Dendritic cell treated with granulocyte-macrophage colony-stimulating factor and Interleukin-4, amounts not matched to agents 40 ng/mL and 50 ng/mL, for 4 days (primary cell): ENCODE measurements around the gene CCSER1.

ENCODE experiments used
- H3K27ac Mint-ChIP-seq: one replicate; pipeline ENCODE4 v1.8.0; 2022; ENCODE audit warnings: mild to moderate bottlenecking, mixed read lengths
- H3K27me3 Mint-ChIP-seq: one replicate; pipeline ENCODE4 v1.8.0; 2022; ENCODE audit warnings: mild to moderate bottlenecking, mixed read lengths
- H3K36me3 Mint-ChIP-seq: one replicate; pipeline ENCODE4 v1.8.0; 2022; ENCODE audit warnings: low read depth, mixed read lengths
- H3K4me1 Mint-ChIP-seq: one replicate; pipeline ENCODE4 v1.8.0; 2022; ENCODE audit warnings: low read depth, mixed read lengths
- H3K4me3 Mint-ChIP-seq: one replicate; pipeline ENCODE4 v1.8.0; 2022; ENCODE audit warnings: mild to moderate bottlenecking, moderate library complexity, mixed read lengths
- H3K9me3 Mint-ChIP-seq: one replicate; pipeline ENCODE4 v1.8.0; 2022; ENCODE audit warnings: mixed read lengths
- intact Hi-C: fragments of 100-400 bp; cut with micrococcal nuclease; formaldehyde crosslinking; loops from one replicate; pipeline ENCODE4 v1.15.0; 2022

The CCSER1 gene

DNA sequence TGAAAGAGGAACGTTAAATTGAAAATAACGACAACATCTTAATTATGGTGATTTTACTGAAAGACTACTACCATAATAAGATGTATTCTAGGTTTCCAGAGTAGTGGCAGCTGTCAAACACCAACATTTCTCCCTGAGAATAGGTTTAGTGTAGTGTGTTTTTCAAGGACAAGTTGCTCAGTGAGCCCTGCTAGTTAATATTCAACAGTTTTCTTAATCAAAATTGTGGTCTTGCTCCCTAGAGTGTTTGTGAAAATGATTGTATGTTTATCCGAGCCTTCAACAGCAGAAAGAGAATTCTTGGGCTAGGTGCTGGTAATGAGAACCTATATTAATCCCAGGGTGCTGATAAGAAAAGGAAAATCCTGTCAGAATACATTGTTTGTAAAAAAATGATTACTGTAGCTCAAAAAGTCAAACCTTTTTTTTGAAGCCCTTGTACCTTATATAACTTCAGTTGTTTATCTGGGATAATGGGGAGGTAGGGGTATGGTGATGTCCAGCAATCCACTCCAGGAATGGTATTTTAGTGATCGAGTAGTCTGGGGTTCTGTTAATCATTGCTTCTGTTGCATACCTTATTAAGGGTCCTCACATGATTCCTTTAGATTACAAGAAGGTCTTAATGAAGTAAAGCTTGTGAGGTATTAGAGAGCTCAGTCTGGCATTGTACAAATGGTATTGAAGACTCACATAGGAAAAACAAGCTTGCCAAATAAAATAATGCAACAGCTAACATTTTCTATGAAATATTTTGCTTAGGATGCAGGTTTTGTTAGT is 110.7 kb downstream of the CCSER1 start:
- Mint-ChIP-seq H3K4me1 (no peaks in the 10 kb centered on the region), H3K27me3 (no peaks in the 10 kb centered on the region), H3K27ac (no peak overlapping the region), H3K4me3 (no peak overlapping the region), H3K9me3 (no peaks in the 10 kb centered on the region), H3K36me3 (no peaks in the 10 kb centered on the region)
- intact Hi-C loops = no loop called here

DNA sequence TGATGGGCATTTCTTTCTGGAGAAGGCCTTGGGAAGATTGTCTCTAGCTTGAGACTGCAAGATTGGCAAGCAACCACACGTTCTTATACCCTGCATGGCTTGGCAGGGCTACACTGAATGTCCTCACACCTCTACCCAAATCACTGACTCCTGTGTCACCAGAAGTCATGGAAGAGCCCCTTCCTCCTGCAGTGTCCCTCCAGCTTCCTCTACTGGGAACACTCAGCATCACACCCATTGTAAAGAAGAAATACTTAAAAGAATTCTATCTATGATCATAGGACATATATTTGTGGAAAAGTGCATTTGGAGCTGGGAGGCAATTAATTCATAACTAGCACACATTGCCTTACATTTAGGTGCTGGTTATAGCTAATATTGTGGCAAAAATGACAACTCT is 113.1 kb downstream of the CCSER1 start:
- Mint-ChIP-seq H3K9me3 (no peaks in the 10 kb centered on the region), H3K36me3 (no peaks in the 10 kb centered on the region), H3K27me3 (no peaks in the 10 kb centered on the region), H3K4me1 (no peaks in the 10 kb centered on the region), H3K4me3 (no peak overlapping the region), H3K27ac (no peak overlapping the region)
- intact Hi-C loops = no loop called here

DNA sequence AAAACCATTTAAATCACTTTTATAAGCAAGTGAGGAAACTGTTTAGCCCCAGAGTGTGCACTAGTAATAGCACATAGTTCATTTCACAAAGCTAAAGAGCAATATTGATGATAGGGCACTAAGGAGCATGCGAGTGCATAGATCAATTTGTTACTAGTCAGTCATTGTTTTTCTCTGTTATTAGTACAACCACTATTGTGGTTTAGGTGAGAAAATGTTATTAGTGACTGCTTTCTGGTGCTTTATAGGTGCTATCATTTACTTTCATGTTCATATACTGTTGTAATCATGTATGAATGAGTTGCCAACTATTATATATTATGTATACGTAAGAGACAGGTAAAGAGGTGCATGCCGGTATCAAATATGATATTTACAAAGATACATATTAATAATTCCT is 113.8 kb downstream of the CCSER1 start:
- Mint-ChIP-seq H3K36me3 (no peaks in the 10 kb centered on the region), H3K9me3 (no peaks in the 10 kb centered on the region), H3K4me3 (no peak overlapping the region), H3K27ac (no peak overlapping the region), H3K27me3 (no peaks in the 10 kb centered on the region), H3K4me1 (no peaks in the 10 kb centered on the region)
- intact Hi-C loops = no loop called here

DNA sequence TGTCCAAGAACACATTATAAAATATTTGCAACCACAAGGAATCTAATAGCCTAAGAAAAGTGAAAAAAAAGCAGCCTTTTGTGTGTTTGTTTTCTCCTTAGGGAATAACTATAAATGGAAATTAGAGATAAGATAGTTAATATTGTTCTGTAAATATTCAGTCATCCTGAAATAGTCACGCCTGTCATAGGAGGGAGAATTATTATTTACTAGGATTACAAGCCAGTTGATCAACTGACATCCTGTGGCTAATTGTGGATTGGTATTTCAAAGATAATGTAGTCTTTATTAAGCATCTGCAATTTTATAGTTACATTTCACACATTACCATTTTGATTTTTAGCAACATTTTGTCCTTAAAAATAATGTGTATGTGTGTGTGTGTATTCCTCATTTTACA is 118.6 kb downstream of the CCSER1 start:
- Mint-ChIP-seq H3K27me3 (no peaks in the 10 kb centered on the region), H3K27ac (no peak overlapping the region), H3K9me3 (no peaks in the 10 kb centered on the region), H3K4me3 (no peak overlapping the region), H3K36me3 (no peaks in the 10 kb centered on the region), H3K4me1 (no peaks in the 10 kb centered on the region)
- intact Hi-C loops = no loop called here

DNA sequence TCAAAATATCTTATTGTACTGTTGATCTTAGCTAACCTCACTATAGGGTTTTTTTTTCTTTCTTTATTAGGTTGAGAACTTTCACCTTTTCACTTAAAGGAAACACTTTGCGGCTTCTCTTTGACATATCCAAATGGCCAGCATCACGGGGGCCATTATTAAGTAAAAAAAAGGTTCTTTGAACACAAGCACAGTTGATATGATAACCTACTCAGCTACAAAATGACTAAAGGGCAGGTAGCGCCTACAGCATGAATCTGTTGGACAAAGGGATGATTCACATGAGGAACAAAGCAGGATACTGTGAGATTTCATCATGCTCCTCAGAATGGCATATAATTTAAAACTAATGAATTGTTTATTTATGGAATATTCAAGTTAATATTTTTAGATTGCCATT is 119.6 kb downstream of the CCSER1 start:
- no peaks in the 10 kb centered on the region for H3K4me1 Mint-ChIP-seq
- H3K9me3 Mint-ChIP-seq = no peaks in the 10 kb centered on the region
- H3K27ac Mint-ChIP-seq = no peak overlapping the region
- intact Hi-C loops = no loop called here
- no peaks in the 10 kb centered on the region for H3K27me3 Mint-ChIP-seq
- no peaks in the 10 kb centered on the region for H3K36me3 Mint-ChIP-seq
- no peak overlapping the region for H3K4me3 Mint-ChIP-seq

DNA sequence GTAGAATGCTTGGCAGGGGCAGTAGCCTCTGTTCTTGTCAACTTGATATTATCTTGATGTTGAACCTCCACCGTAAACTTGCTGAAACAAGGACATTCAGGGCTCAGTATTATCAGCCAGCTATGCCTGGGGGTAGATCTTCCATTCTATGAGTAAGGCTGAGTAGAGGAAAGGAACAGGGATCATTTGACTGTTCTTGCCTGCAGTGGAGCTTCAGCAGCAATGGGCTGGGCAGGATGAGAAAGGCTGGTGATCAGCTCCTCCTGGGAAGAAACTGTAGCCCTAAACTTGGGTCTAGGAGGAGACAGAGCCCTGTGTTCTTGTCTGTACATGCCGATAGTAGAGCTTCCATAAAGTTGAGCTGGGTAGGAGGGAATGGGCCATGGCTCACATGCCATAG is 127.2 kb downstream of the CCSER1 start:
- Mint-ChIP-seq H3K4me3 (no peak overlapping the region), H3K4me1 (no peaks in the 10 kb centered on the region), H3K9me3 (no peaks in the 10 kb centered on the region), H3K27ac (no peak overlapping the region), H3K27me3 (no peaks in the 10 kb centered on the region), H3K36me3 (no peaks in the 10 kb centered on the region)
- intact Hi-C loops = no loop called here

DNA sequence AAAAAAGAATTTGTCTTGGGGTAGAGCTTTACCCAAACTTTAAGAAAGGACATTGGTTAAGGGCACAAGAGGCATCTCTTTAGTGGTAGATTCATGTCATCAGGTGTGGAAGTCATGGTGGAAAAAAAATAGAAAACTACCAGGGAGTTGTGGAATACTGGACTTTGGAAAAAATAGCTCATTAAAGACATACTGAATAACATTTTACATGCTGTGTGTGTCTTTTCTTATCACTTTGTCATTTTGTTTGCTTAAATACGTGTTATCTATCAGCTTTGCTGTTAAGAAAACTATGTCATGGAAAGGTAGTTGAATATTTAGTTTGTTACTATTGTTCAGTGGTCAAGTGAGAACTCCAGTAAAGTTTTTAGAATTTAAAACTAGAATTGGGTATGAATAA is 147.0 kb downstream of the CCSER1 start:
- Mint-ChIP-seq H3K27me3 (no peaks in the 10 kb centered on the region), H3K36me3 (no peaks in the 10 kb centered on the region), H3K4me3 (no peak overlapping the region), H3K27ac (no peak overlapping the region), H3K9me3 (peaks cover 18% of the 10 kb centered on the region), H3K4me1 (no peaks in the 10 kb centered on the region)
- intact Hi-C loops = no loop called here

DNA sequence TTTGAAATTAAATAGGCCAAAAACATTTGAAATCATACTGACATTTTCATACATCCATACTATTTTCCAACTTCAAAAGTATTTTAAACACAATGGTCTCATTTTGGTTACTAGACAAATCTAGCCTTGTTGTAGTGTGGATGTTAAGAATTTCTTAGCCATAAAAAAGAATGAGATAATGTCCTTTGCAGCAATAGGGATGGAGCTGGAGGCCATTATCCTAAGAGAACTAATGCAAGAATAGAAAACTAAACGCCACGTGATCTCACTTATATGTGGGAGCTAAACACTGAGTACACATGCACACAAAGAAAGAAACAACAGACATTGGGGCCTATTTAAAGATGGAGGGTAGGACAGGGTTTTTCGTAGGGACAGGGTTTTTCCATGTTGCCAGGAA is 153.8 kb downstream of the CCSER1 start:
- Mint-ChIP-seq H3K4me3 (no peak overlapping the region), H3K27me3 (no peaks in the 10 kb centered on the region), H3K36me3 (no peaks in the 10 kb centered on the region), H3K4me1 (no peaks in the 10 kb centered on the region), H3K27ac (no peak overlapping the region), H3K9me3 (no peaks in the 10 kb centered on the region)
- intact Hi-C loops = no loop called here

DNA sequence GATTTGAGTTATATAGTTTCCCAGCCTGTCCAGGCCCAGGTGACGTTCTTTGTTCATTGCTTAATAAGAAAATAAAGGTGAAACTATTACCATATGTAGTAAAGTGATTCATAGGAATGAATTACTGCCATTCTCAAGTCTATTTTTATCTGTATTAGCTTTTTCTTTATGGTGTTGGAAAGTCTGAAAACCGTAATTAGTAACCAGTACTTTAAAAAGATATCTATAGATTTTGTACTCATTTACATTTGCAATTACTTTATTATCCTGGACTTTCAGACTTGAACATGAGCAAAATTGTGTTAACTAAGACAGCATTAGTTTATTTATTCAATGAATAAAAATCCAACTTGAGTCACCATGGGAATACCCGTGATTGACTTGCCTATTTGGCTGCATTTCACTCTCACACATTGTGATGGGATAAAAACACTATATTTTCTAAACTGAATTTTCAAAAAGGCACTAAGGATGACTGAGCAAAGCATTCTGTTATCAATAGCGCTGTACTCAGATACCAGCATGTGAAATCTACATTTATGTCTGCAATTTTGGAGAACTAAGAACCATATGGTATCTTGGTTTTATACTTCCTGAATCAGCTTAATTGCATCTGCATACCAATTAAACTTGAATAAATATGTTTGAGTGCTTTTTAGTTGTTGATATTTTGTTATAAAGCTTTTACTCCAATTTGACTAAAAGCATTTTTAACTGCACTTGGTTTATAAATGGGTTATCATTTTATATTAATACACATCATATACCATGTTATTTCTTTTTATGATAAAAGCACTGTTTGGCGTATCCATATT is 154.6 kb downstream of the CCSER1 start:
- intact Hi-C loops = no loop called here

DNA sequence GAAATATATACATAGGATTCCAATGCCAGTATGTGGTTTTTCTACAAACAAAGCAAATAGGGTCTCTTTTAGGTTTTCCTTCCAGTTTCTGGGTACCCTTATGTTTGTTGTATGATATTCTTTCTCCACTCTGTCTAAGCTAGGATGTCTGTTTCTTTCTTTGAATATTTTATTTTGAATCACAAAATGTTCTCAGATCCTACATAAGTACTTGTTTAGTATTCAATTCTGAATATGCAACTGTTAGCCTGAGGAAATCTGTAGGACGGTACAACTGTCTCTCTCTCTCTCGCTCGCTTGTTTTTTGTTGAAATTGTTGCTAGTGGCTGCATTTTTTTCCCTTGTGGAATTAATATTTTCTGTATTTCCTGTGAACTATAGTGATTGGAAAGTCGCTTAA is 163.2 kb downstream of the CCSER1 start:
- H3K27ac Mint-ChIP-seq = no peak overlapping the region
- intact Hi-C loops = loop anchor here (10.0 kb wide), 1 partner anchor 166 kb away; the partner anchor contains the start of gene CCSER1
- no peak overlapping the region for H3K4me3 Mint-ChIP-seq
- no peaks in the 10 kb centered on the region for H3K36me3 Mint-ChIP-seq
- H3K4me1 Mint-ChIP-seq = no peaks in the 10 kb centered on the region
- no peaks in the 10 kb centered on the region for H3K9me3 Mint-ChIP-seq
- H3K27me3 Mint-ChIP-seq = no peaks in the 10 kb centered on the region

More for the DNA sequence above, 154.6 kb downstream of the CCSER1 start:
- H3K27ac Mint-ChIP-seq = no peak overlapping the region
- H3K36me3 Mint-ChIP-seq = no peaks in the 10 kb centered on the region
- H3K27me3 Mint-ChIP-seq = no peaks in the 10 kb centered on the region
- H3K9me3 Mint-ChIP-seq = no peaks in the 10 kb centered on the region
- H3K4me1 Mint-ChIP-seq = no peaks in the 10 kb centered on the region
- no peak overlapping the region for H3K4me3 Mint-ChIP-seq

DNA sequence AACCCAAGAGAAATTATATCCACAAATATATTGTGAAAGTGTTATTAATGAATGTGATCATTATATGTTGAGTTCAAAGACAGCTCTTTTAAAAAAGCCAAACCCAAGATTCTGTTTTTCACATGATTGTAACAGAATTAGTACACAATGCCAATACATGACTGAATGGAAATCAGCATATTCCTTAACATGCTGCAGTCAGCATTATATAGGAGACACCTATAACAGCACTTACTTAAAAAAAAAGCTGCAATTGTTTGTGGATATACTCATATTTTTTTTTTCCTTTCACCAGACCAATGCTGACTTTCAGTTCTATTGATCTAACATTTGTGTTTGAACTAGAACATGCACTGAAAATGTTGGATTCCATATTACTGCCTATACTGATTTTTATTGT is 165.2 kb downstream of the CCSER1 start:
- intact Hi-C loops = loop anchor here (1.0 to 10.0 kb wide), 3 partner anchors 168 to 342 kb away; partner anchors contain the start of gene CCSER1
- Mint-ChIP-seq H3K4me3 (no peak overlapping the region), H3K4me1 (no peaks in the 10 kb centered on the region), H3K27ac (no peak overlapping the region), H3K36me3 (no peaks in the 10 kb centered on the region), H3K27me3 (no peaks in the 10 kb centered on the region), H3K9me3 (no peaks in the 10 kb centered on the region)

DNA sequence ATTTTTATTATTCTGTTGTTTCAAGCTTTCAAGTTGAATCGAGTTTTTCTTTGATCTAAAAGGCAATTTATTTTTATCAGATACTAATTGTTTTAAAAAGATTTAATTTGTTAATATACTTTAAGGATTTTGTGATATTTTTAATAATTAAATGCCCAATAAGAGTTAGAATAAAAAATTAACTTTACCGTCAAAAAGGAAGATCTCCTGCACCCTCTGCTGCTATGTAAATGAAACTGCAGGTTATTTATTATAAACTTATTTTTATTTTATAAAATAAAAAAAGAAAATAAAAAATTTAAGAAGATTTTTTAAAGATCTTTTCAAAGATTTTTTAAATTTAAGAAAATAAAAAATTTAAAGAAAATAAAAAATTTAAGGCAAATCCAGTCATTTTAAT is 166.1 kb downstream of the CCSER1 start:
- Mint-ChIP-seq H3K27ac (no peak overlapping the region), H3K36me3 (no peaks in the 10 kb centered on the region), H3K9me3 (no peaks in the 10 kb centered on the region), H3K4me1 (no peaks in the 10 kb centered on the region), H3K27me3 (no peaks in the 10 kb centered on the region), H3K4me3 (no peak overlapping the region)
- intact Hi-C loops = loop anchor here (2.0 to 10.0 kb wide), 2 partner anchors 169 to 269 kb away; partner anchors contain the start of gene CCSER1

DNA sequence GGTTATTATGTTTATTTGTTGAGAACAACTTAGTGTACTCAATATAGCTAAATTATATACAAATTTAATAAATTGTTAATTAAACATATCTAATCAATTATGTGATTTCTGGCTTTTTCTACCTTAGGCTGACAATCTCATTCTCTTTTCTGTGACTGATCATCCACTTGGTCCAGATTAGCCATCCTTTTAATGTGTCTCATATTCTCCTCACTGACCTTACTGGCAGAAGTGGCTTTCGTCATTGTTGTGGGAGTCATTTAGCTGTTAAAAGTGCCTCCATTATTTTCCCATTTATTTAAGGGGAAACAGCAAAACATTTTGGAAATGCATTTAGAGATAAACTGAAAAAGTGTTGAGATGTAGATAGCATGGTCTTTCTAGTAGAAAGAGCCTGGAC is 172.2 kb downstream of the CCSER1 start:
- H3K9me3 Mint-ChIP-seq = no peaks in the 10 kb centered on the region
- H3K4me1 Mint-ChIP-seq = no peaks in the 10 kb centered on the region
- no peak overlapping the region for H3K27ac Mint-ChIP-seq
- H3K36me3 Mint-ChIP-seq = no peaks in the 10 kb centered on the region
- intact Hi-C loops = loop anchor here (10.0 kb wide), 1 partner anchor 175 kb away; the partner anchor contains the start of gene CCSER1
- no peaks in the 10 kb centered on the region for H3K27me3 Mint-ChIP-seq
- H3K4me3 Mint-ChIP-seq = no peak overlapping the region

DNA sequence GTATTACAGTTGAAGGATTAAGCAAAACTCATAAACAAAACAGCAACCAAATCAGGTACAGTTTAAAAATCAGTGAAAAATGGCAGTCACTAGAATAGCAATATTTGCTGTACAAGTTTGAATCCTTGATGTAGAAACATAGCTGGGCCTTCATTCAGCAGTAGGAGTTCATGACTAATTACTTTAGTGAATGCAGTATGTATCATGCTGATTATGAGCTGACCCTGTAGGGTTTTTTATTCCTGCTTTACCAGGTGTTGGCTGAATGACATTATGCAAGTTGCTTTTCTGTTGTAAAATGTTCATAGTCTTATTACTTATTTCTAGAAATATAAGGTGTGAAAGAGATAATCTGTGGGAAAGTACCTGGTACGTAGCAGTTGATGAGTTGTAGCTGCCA is 179.6 kb downstream of the CCSER1 start:
- Mint-ChIP-seq H3K27me3 (no peaks in the 10 kb centered on the region), H3K4me3 (no peak overlapping the region), H3K4me1 (no peaks in the 10 kb centered on the region), H3K27ac (no peak overlapping the region), H3K9me3 (no peaks in the 10 kb centered on the region), H3K36me3 (peaks cover 6% of the 10 kb centered on the region)
- intact Hi-C loops = no loop called here
